ENCODE data around the gene SH3D19. TPM values are rescaled to one million over a fixed set of nuclear protein-coding genes. Genes with fewer than 3 reads are reported as not detected.

The SH3D19 gene
- total and polyA plus RNA-seq, 8 donors, result 52.9 to 114 (median 59.2) TPM

- H3K9me3 ChIP-seq, result no peaks in the 10 kb centered on the region
- ATAC-seq, result no peak
- no peaks in the 10 kb centered on the region for H3K27me3 ChIP-seq
- peaks cover 0 to 10% of the 10 kb centered on the region in 2 donors for H3K36me3 ChIP-seq
- no peaks in the 10 kb centered on the region for H3K4me1 ChIP-seq
- intact Hi-C loops (cut with DNase I), result no loop called here
- no peak for DNase-seq
- no peak overlapping the region for H3K27ac ChIP-seq
- no peak overlapping the region for H3K4me3 ChIP-seq
- no peak for TF ChIP-seq CTCF (IDR thresholded peaks at IDR 0.05)
Observed at GRCh38 chr4:151158979-151159378, 166.4 kb downstream of the SH3D19 start.

- Histone ChIP-seq H3K27ac (no peak overlapping the region), H3K4me1 (no peaks in the 10 kb centered on the region), H3K36me3 (peaks cover 0 to 6% of the 10 kb centered on the region in 2 donors), H3K27me3 (no peaks in the 10 kb centered on the region), H3K9me3 (no peaks in the 10 kb centered on the region), H3K4me3 (no peak overlapping the region)
- intact Hi-C loops (cut with DNase I), result no loop called here
- no peak for TF ChIP-seq CTCF (IDR thresholded peaks at IDR 0.05)
- DNase-seq, result no peak
- ATAC-seq, result no peak
Observed at GRCh38 chr4:151157543-151157942, 167.9 kb downstream of the SH3D19 start.

GRCh38 chr4:151153585-151153984 is 171.8 kb downstream of the SH3D19 start:
- intact Hi-C loops (cut with DNase I), result no loop called here
- peaks cover 0 to 14% of the 10 kb centered on the region in 2 donors for H3K36me3 ChIP-seq
- no peak for TF ChIP-seq CTCF (IDR thresholded peaks at IDR 0.05)
- ATAC-seq (no peak), DNase-seq (no peak)
- no peaks in the 10 kb centered on the region for H3K27me3 ChIP-seq
- no peak overlapping the region for H3K4me3 ChIP-seq
- no peaks in the 10 kb centered on the region for H3K9me3 ChIP-seq
- H3K27ac ChIP-seq, result peak overlapping the region in 1 of 2 donors; percentile 50
- H3K4me1 ChIP-seq, result no peaks in the 10 kb centered on the region

- peaks cover 0 to 22% of the 10 kb centered on the region in 2 donors for H3K36me3 ChIP-seq
- no peak for DNase-seq
- intact Hi-C loops (cut with DNase I), result no loop called here
- no peak for TF ChIP-seq CTCF (IDR thresholded peaks at IDR 0.05)
- H3K27ac ChIP-seq, result peak overlapping the region in 1 of 2 donors; percentile 50
- ATAC-seq, result no peak
- H3K9me3 ChIP-seq, result no peaks in the 10 kb centered on the region
- no peaks in the 10 kb centered on the region for H3K4me1 ChIP-seq
- H3K4me3 ChIP-seq, result no peak overlapping the region
- no peaks in the 10 kb centered on the region for H3K27me3 ChIP-seq
Observed at GRCh38 chr4:151152028-151152427, 173.4 kb downstream of the SH3D19 start.

GRCh38 chr4:151150821-151151580 is 174.4 kb downstream of the SH3D19 start:
- peak overlapping the region in 1 of 2 donors; percentile 8 for H3K27ac ChIP-seq
- intact Hi-C loops (cut with DNase I), result no loop called here

More at GRCh38 chr4:151150821-151151580, 174.4 kb downstream of the SH3D19 start:
- TF ChIP-seq CTCF (IDR thresholded peaks at IDR 0.05), result no peak
- Histone ChIP-seq H3K36me3 (peaks cover 0 to 27% of the 10 kb centered on the region in 2 donors), H3K4me3 (no peak overlapping the region), H3K9me3 (no peaks in the 10 kb centered on the region), H3K4me1 (no peaks in the 10 kb centered on the region), H3K27me3 (no peaks in the 10 kb centered on the region)
- ATAC-seq (no peak), DNase-seq (no peak)
